Calu3 (cell line): Measurements from ENCODE around the gene ALDOB. TPM values are rescaled to one million over a fixed set of nuclear protein-coding genes. Genes with fewer than 3 reads are reported as not detected.

Experiments
- BruUV-seq: library from RNA; stranded (reverse); fragments of 400-500 nt; replicated peaks from 2 replicates; lab custom pipeline; 2021; lab: Mats Ljungman, UMichigan
- CTCF ChIA-PET: fragments of 300-600 bp; sonication (Branson Sonifier 250); formaldehyde crosslinking; loops from one replicate; lab custom pipeline; 2022; ENCODE audit warnings: antibody characterized with exemption; lab: Charles Lee
- DNase-seq: peaks from one replicate; pipeline ENCODE4 v3.0.0; 2022
- H3K27ac Mint-ChIP-seq: one replicate; pipeline ENCODE4 v1.8.0; 2022; ENCODE audit warnings: mixed read lengths; ENCODE audit not compliant: unreplicated experiment
- H3K27me3 Mint-ChIP-seq: one replicate; pipeline ENCODE4 v1.8.0; 2022; ENCODE audit warnings: mixed read lengths; ENCODE audit not compliant: unreplicated experiment
- H3K36me3 Mint-ChIP-seq: one replicate; pipeline ENCODE4 v1.8.0; 2022; ENCODE audit warnings: mild to moderate bottlenecking, moderate library complexity, mixed read lengths; ENCODE audit not compliant: insufficient read depth, unreplicated experiment
- H3K4me1 Mint-ChIP-seq: one replicate; pipeline ENCODE4 v1.8.0; 2022; ENCODE audit warnings: mild to moderate bottlenecking, low read depth, mixed read lengths; ENCODE audit not compliant: unreplicated experiment
- H3K4me3 Mint-ChIP-seq: one replicate; pipeline ENCODE4 v1.8.0; 2022; ENCODE audit warnings: mild to moderate bottlenecking, low read depth, moderate library complexity, mixed read lengths; ENCODE audit not compliant: unreplicated experiment
- H3K9me3 Mint-ChIP-seq: one replicate; pipeline ENCODE4 v1.8.0; 2022; ENCODE audit warnings: low read depth, mixed read lengths; ENCODE audit not compliant: unreplicated experiment
- CTCF ChIP-seq: fragments of 200-600 bp; IDR thresholded peaks from one replicate; pipeline ENCODE4 v1.8.0; 2022; ENCODE audit warnings: antibody characterized with exemption; ENCODE audit not compliant: unreplicated experiment
- intact Hi-C: fragments of 100-400 bp; cut with micrococcal nuclease; formaldehyde crosslinking; loops from one replicate; pipeline ENCODE4 v1.10.0; 2022; ENCODE audit not compliant: unreplicated experiment
- total RNA-seq: library from RNA; stranded (reverse); gene quantifications from 2 replicates; pipeline ENCODE4 v1.2.3, GENCODE V29; 2022

The ALDOB gene
- total RNA-seq, 1 experiment from 2014 or later = 7.4 TPM

GRCh38 chr9:101432171-101432570 is 3.4 kb downstream of the ALDOB start:
- H3K27me3 Mint-ChIP-seq = no peaks in the 10 kb centered on the region
- H3K9me3 Mint-ChIP-seq = peaks cover 3% of the 10 kb centered on the region
- intact Hi-C loops = no loop called here
- CTCF ChIA-PET = interaction anchor here (1.1 kb wide), 1 partner anchor 17 kb away, joined by 3 read pairs; no protein-coding TSS in a partner anchor
- no peak for TF ChIP-seq CTCF
- no peak for DNase-seq
- no TSS peak for BruUV-seq
- no peak overlapping the region for H3K27ac Mint-ChIP-seq
- H3K4me1 Mint-ChIP-seq = peaks cover 43% of the 10 kb centered on the region
- no peak overlapping the region for H3K4me3 Mint-ChIP-seq
- peaks cover 6% of the 10 kb centered on the region for H3K36me3 Mint-ChIP-seq

GRCh38 chr9:101429736-101430135 is 5.8 kb downstream of the ALDOB start:
- Mint-ChIP-seq H3K9me3 (peaks cover 3% of the 10 kb centered on the region), H3K27me3 (no peaks in the 10 kb centered on the region), H3K36me3 (peaks cover 6% of the 10 kb centered on the region), H3K27ac (peak overlapping the region; percentile 8), H3K4me1 (peaks cover 30% of the 10 kb centered on the region), H3K4me3 (no peak overlapping the region)
- BruUV-seq = no TSS peak
- intact Hi-C loops = no loop called here
- TF ChIP-seq CTCF = no peak
- DNase-seq = no peak
- CTCF ChIA-PET = no interaction called here

GRCh38 chr9:101428909-101429308 is 6.7 kb downstream of the ALDOB start:
- Mint-ChIP-seq H3K27me3 (no peaks in the 10 kb centered on the region), H3K4me3 (no peak overlapping the region)

GRCh38 chr9:101427957-101428655 is 7.5 kb downstream of the ALDOB start:
- intact Hi-C loops = no loop called here
- CTCF ChIA-PET = interaction anchor here (1.0 to 1.4 kb wide), 3 partner anchors 10 to 31 kb away, joined by 3 to 5 read pairs (median 4); no protein-coding TSS in a partner anchor
- DNase-seq = peak; percentile 19
- H3K4me3 Mint-ChIP-seq = peak overlapping the region; percentile 16
- peaks cover 6% of the 10 kb centered on the region for H3K36me3 Mint-ChIP-seq
- no TSS peak for BruUV-seq
- no peaks in the 10 kb centered on the region for H3K27me3 Mint-ChIP-seq
- TF ChIP-seq CTCF = no peak
- peaks cover 11% of the 10 kb centered on the region for H3K9me3 Mint-ChIP-seq
- peaks cover 15% of the 10 kb centered on the region for H3K4me1 Mint-ChIP-seq
- peak overlapping the region; percentile 88 for H3K27ac Mint-ChIP-seq

More at GRCh38 chr9:101428909-101429308, 6.7 kb downstream of the ALDOB start:
- no peak for DNase-seq
- no peak for TF ChIP-seq CTCF
- Mint-ChIP-seq H3K4me1 (peaks cover 22% of the 10 kb centered on the region), H3K36me3 (peaks cover 6% of the 10 kb centered on the region), H3K27ac (peak overlapping the region; percentile 8), H3K9me3 (peaks cover 6% of the 10 kb centered on the region)
- no TSS peak for BruUV-seq
- CTCF ChIA-PET = interaction anchor here (1.0 kb wide), 1 partner anchor 30 kb away, joined by 3 read pairs; no protein-coding TSS in a partner anchor
- intact Hi-C loops = no loop called here
